Measurements from ENCODE around the gene MRM2.

GRCh38 chr7:2237109-2237602 lies 4.8 kb downstream of the MRM2 start:
- TF ChIP-seq POLR2A (IDR thresholded peaks at IDR 0.05; ENCODE audit: low read length) (no peak), GATA1 (IDR thresholded peaks at IDR 0.05; ENCODE audit: low read depth, low read length) (no peak)
